Measurements from ENCODE around the gene MSH3. TPM values are rescaled to one million over a fixed set of nuclear protein-coding genes. Genes with fewer than 3 reads are reported as not detected.

MSH3 gene
- polyA plus RNA-seq, 1 donor (not counting 4 experiments of a cell fraction or from before 2014, with no cell fraction given) = 11.1 TPM

- dilution Hi-C loops (cut with MboI; ENCODE audit: extremely low pct_ligation_motif_present, low sequenced_read_pairs) = no loop called here
- Histone ChIP-seq H3K4me3 (ENCODE audit: control insufficient read depth in 2 of 3, extremely low read depth in 1 of 3, insufficient read depth in 2 of 3, low read depth in 1 of 3, low read length in 3 of 3) (no peak overlapping the region), H3K4me2 (ENCODE audit: control insufficient read depth, extremely low read depth, insufficient read depth, low read depth, low read length) (no peak overlapping the region), H3K9me3 (ENCODE audit: control insufficient read depth, low read depth, low read length) (no peaks in the 10 kb centered on the region), H4K20me1 (ENCODE audit: control insufficient read depth, extremely low read depth, insufficient read depth, low read length) (no peaks in the 10 kb centered on the region), H3K36me3 (ENCODE audit: control insufficient read depth in 2 of 2, extremely low read depth in 1 of 2, insufficient read depth in 2 of 2, low read length in 2 of 2) (peaks cover 0 to 1% of the 10 kb centered on the region in 2 experiments), H3K79me2 (ENCODE audit: control insufficient read depth, insufficient read depth, low read length) (no peaks in the 10 kb centered on the region), H3K27ac (ENCODE audit: control insufficient read depth, insufficient read depth, low read length) (no peak overlapping the region), H2AFZ (ENCODE audit: control insufficient read depth, low read length) (no peak overlapping the region), H3K9me1 (ENCODE audit: control insufficient read depth, extremely low read depth, insufficient read depth, low read length) (no peaks in the 10 kb centered on the region), H3K4me1 (ENCODE audit: control insufficient read depth, extremely low read depth, insufficient read depth, low read length) (peaks cover 11% of the 10 kb centered on the region), H3K9ac (ENCODE audit: control insufficient read depth, extremely low read depth, insufficient read depth, low read length) (no peak overlapping the region), H3K27me3 (ENCODE audit: control insufficient read depth, extremely low read depth, insufficient read depth, low read length) (no peaks in the 10 kb centered on the region)
- DNase-seq (ENCODE audit: low read depth, low spot score) (no peak), FAIRE-seq (no peak)
- no peak for TF ChIP-seq EZH2 (IDR thresholded peaks at IDR 0.05; ENCODE audit: low read length)
- TF ChIP-seq, protein P1, sequence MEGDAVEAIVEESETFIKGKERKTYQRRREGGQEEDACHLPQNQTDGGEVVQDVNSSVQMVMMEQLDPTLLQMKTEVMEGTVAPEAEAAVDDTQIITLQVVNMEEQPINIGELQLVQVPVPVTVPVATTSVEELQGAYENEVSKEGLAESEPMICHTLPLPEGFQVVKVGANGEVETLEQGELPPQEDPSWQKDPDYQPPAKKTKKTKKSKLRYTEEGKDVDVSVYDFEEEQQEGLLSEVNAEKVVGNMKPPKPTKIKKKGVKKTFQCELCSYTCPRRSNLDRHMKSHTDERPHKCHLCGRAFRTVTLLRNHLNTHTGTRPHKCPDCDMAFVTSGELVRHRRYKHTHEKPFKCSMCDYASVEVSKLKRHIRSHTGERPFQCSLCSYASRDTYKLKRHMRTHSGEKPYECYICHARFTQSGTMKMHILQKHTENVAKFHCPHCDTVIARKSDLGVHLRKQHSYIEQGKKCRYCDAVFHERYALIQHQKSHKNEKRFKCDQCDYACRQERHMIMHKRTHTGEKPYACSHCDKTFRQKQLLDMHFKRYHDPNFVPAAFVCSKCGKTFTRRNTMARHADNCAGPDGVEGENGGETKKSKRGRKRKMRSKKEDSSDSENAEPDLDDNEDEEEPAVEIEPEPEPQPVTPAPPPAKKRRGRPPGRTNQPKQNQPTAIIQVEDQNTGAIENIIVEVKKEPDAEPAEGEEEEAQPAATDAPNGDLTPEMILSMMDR (optimal IDR thresholded peaks at IDR 0.05 in 1 of 3, IDR thresholded peaks at IDR 0.05 in 1 of 3, conservative IDR thresholded peaks at IDR 0.05 in 1 of 3; ENCODE audit: extremely low read depth in 1 of 3, insufficient read depth in 2 of 3, low read length in 3 of 3) = no peak
Observed at GRCh38 chr5:80777347-80778287, 123.2 kb downstream of the MSH3 start.

DNA sequence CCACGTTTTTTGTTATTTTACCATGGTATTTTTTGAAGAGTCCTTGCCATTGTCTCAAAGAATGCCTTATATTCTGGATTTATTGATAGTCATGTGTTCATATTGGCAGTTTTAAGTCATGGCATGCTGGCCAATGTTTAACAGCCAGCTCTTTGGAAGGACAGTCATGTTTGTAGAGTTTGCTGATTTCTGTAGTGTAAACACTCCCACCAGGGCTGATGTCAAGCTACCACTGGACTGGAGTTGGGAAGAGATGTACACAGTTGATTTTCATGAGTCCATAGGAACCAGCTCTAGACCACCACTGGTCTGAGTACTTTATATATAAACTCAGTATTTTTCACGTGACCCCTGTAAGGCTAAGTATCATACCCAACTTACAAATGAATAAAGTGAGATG lies 125.6 kb downstream of the MSH3 start:
- no peak overlapping the region for H3K27ac ChIP-seq (ENCODE audit: control insufficient read depth, insufficient read depth, low read length)
- no peaks in the 10 kb centered on the region for H3K9me3 ChIP-seq (ENCODE audit: control insufficient read depth, low read depth, low read length)
- no peak overlapping the region for H2AFZ ChIP-seq (ENCODE audit: control insufficient read depth, low read length)
- H4K20me1 ChIP-seq (ENCODE audit: control insufficient read depth, extremely low read depth, insufficient read depth, low read length) = no peaks in the 10 kb centered on the region
- H3K27me3 ChIP-seq (ENCODE audit: control insufficient read depth, extremely low read depth, insufficient read depth, low read length) = no peaks in the 10 kb centered on the region
- FAIRE-seq (no peak), DNase-seq (ENCODE audit: low read depth, low spot score) (no peak)
- no peak for TF ChIP-seq EZH2 (IDR thresholded peaks at IDR 0.05; ENCODE audit: low read length)
- TF ChIP-seq, protein P1 (optimal IDR thresholded peaks at IDR 0.05 in 1 of 3, IDR thresholded peaks at IDR 0.05 in 1 of 3, conservative IDR thresholded peaks at IDR 0.05 in 1 of 3; ENCODE audit: extremely low read depth in 1 of 3, insufficient read depth in 2 of 3, low read length in 3 of 3) = no peak
- no peak overlapping the region for H3K4me2 ChIP-seq (ENCODE audit: control insufficient read depth, extremely low read depth, insufficient read depth, low read depth, low read length)
- H3K9ac ChIP-seq (ENCODE audit: control insufficient read depth, extremely low read depth, insufficient read depth, low read length) = no peak overlapping the region
- H3K4me3 ChIP-seq (ENCODE audit: control insufficient read depth in 2 of 3, extremely low read depth in 1 of 3, insufficient read depth in 2 of 3, low read depth in 1 of 3, low read length in 3 of 3) = no peak overlapping the region
- H3K9me1 ChIP-seq (ENCODE audit: control insufficient read depth, extremely low read depth, insufficient read depth, low read length) = no peaks in the 10 kb centered on the region
- no peaks in the 10 kb centered on the region for H3K79me2 ChIP-seq (ENCODE audit: control insufficient read depth, insufficient read depth, low read length)
- dilution Hi-C loops (cut with MboI; ENCODE audit: extremely low pct_ligation_motif_present, low sequenced_read_pairs) = no loop called here
- H3K36me3 ChIP-seq (ENCODE audit: control insufficient read depth in 2 of 2, extremely low read depth in 1 of 2, insufficient read depth in 2 of 2, low read length in 2 of 2) = peaks cover 0 to 1% of the 10 kb centered on the region in 2 experiments
- peaks cover 11% of the 10 kb centered on the region for H3K4me1 ChIP-seq (ENCODE audit: control insufficient read depth, extremely low read depth, insufficient read depth, low read length)

All from keratinocyte (primary cell).